HepG2 (cell line): Measurements from ENCODE around the gene ZNF341. TPM values are rescaled to one million over a fixed set of nuclear protein-coding genes. Genes with fewer than 3 reads are reported as not detected.

Experiments
- AGO1 ChIP-seq: fragments of 200-400 bp; formaldehyde crosslinking; IDR thresholded peaks from 2 replicates; pipeline ENCODE4 v1.6.1; 2017; ENCODE audit warnings: mild to moderate bottlenecking, low read depth, low read length, moderate library complexity; ENCODE audit not compliant: poor library complexity, severe bottlenecking
- ARID5B ChIP-seq: IDR thresholded peaks from 2 replicates; pipeline ENCODE4 v1.4.0; 2020; ENCODE audit warnings: mild to moderate bottlenecking, missing genetic modification reagents
- FOXA1 ChIP-seq, 2 experiments: fragments of 450-650 bp in 1 of 2; sonication (generic) in 1 of 2; formaldehyde crosslinking in 1 of 2; IDR thresholded peaks; 2 replicates each; pipeline versions ENCODE4 v1.4.0 to v1.6.1; 2016 to 2020; ENCODE audit warnings: missing genetic modification reagents in 1 of 2
- FOXJ3 ChIP-seq: sonication (generic); formaldehyde crosslinking; IDR thresholded peaks from 2 replicates; pipeline ENCODE4 v1.4.0; 2020; ENCODE audit warnings: missing genetic modification reagents, mild to moderate bottlenecking, borderline replicate concordance
- HMGXB3 ChIP-seq: sonication (generic); formaldehyde crosslinking; IDR thresholded peaks from 2 replicates; pipeline ENCODE4 v1.4.0; 2020; ENCODE audit warnings: missing genetic modification reagents, borderline replicate concordance
- KLF12 ChIP-seq: sonication (generic); formaldehyde crosslinking; IDR thresholded peaks from 2 replicates; pipeline ENCODE4 v1.4.0; 2020; ENCODE audit warnings: missing genetic modification reagents, borderline replicate concordance
- MBD4 ChIP-seq: IDR thresholded peaks from 2 replicates; pipeline ENCODE4 v1.6.1; 2012; ENCODE audit warnings: low read length, inconsistent platforms, borderline replicate concordance
- NR1H2 ChIP-seq: sonication (generic); formaldehyde crosslinking; IDR thresholded peaks from 2 replicates; pipeline ENCODE4 v1.8.1; 2022; ENCODE audit warnings: low read depth, missing genetic modification reagents, borderline replicate concordance
- NR2F6 ChIP-seq, 2 experiments: IDR thresholded peaks; 2 replicates each; pipeline ENCODE4 v1.6.1; 2016; ENCODE audit warnings: antibody characterized with exemption in 1 of 2, mild to moderate bottlenecking in 1 of 2
- PAX8 ChIP-seq: sonication (generic); formaldehyde crosslinking; IDR thresholded peaks from 2 replicates; pipeline ENCODE4 v1.8.0; 2022; ENCODE audit warnings: mild to moderate bottlenecking, missing genetic modification reagents, borderline replicate concordance
- SUZ12 ChIP-seq: fragments of 150-350 bp; IDR thresholded peaks from 2 replicates; pipeline ENCODE4 v1.6.1; 2014; ENCODE audit warnings: low read depth, low read length
- TEAD2 ChIP-seq: sonication (generic); formaldehyde crosslinking; IDR thresholded peaks from 2 replicates; pipeline ENCODE4 v1.9.0; 2021; ENCODE audit warnings: missing genetic modification reagents
- THRA ChIP-seq: sonication (generic); formaldehyde crosslinking; IDR thresholded peaks from 2 replicates; pipeline ENCODE4 v1.4.0; 2020; ENCODE audit warnings: missing genetic modification reagents, borderline replicate concordance
- ZNF430 ChIP-seq: sonication (generic); formaldehyde crosslinking; IDR thresholded peaks from 2 replicates; pipeline ENCODE4 v1.9.0; 2021; ENCODE audit warnings: mild to moderate bottlenecking, missing genetic modification reagents
- polyA plus RNA-seq, 8 experiments: library from polyadenylated mRNA; depleted of rRNA in 3 of 8; stranded (reverse) in 7 of 8; unstranded in 1 of 8; fragments of >200 nt; fragmentation: Illumina TruSeq in 4 of 8; extraction: Trizol in 4 of 8; gene quantifications; 2 replicates each; pipeline versions ENCODE4 v1.2.1 to v1.2.3, GENCODE V29; 2011 to 2016; ENCODE audit warnings: low read depth in 4 of 8, missing spikeins in 1 of 8, mixed read lengths in 1 of 8; ENCODE audit not compliant: insufficient read depth in 1 of 8
- total RNA-seq, 5 experiments: library from RNA; depleted of rRNA; stranded (reverse); fragments of >200 nt; fragmentation: Illumina TruSeq; extraction: Trizol; gene quantifications; 2 replicates each; pipeline ENCODE4 v1.2.3, GENCODE V29; 2016; ENCODE audit warnings: low read depth in 1 of 5

The ZNF341 gene
- total and polyA plus RNA-seq, 2 of the 13 experiments (the other 11 are each of a cell fraction or from before 2014, with no cell fraction given) = 1.1 to 2.2 TPM

- TF ChIP-seq HMGXB3 (CRISPR knock-in tag) = no peak
- TF ChIP-seq MBD4 = no peak
- no peak for TF ChIP-seq TEAD2 (CRISPR knock-in tag)
- TF ChIP-seq KLF12 (CRISPR knock-in tag) = no peak
- no peak for TF ChIP-seq ARID5B
- TF ChIP-seq FOXA1 (IDR thresholded peaks at IDR 0.05) = no peak
- TF ChIP-seq FOXA1 (CRISPR knock-in tag; IDR thresholded peaks at IDR 0.05) = peak; percentile 61
- TF ChIP-seq ZNF430 = no peak
- TF ChIP-seq FOXJ3 = no peak; the same call in 1 of the 2 replicates
- TF ChIP-seq NR1H2 (CRISPR knock-in tag) = no peak
- TF ChIP-seq NR2F6 (IDR thresholded peaks at IDR 0.05) = no peak; the same call in 1 of the 2 replicates
- TF ChIP-seq NR2F6 (CRISPR knock-in tag; IDR thresholded peaks at IDR 0.05) = 0 out of 2 replicates have a peak, but pooled peaks have one; percentile 10
- 0 out of 2 replicates have a peak, but pooled peaks have one; percentile 18 for TF ChIP-seq THRA
- no peak for TF ChIP-seq SUZ12
- no peak for TF ChIP-seq AGO1
- no peak for TF ChIP-seq PAX8 (CRISPR knock-in tag)
Observed at GRCh38 chr20:33721391-33722140, 10.2 kb upstream of the ZNF341 start (continued).
